GM21723 (cell line): ENCODE results near the gene ASB2.

Experiments used
- ATAC-seq: cut with Tn5 transposase; IDR thresholded peaks from one replicate; pipeline ENCODE4 v1.9.1; 2021; ENCODE audit warnings: mild to moderate bottlenecking, moderate library complexity; ENCODE audit not compliant: unreplicated experiment

The ASB2 gene, protein sequence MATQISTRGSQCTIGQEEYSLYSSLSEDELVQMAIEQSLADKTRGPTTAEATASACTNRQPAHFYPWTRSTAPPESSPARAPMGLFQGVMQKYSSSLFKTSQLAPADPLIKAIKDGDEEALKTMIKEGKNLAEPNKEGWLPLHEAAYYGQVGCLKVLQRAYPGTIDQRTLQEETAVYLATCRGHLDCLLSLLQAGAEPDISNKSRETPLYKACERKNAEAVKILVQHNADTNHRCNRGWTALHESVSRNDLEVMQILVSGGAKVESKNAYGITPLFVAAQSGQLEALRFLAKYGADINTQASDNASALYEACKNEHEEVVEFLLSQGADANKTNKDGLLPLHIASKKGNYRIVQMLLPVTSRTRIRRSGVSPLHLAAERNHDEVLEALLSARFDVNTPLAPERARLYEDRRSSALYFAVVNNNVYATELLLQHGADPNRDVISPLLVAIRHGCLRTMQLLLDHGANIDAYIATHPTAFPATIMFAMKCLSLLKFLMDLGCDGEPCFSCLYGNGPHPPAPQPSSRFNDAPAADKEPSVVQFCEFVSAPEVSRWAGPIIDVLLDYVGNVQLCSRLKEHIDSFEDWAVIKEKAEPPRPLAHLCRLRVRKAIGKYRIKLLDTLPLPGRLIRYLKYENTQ

GRCh38 chr14:93976477-93977057 is at the start of gene ASB2:
Gene ASB2, minus strand, starts transcription at chr14:93976570. Its CDS starts 12,031 bp downstream, at chr14:93964539.
- peak; percentile 17 for ATAC-seq

- no peak for ATAC-seq
Measured at GRCh38 chr14:94025720-94026119, 49.4 kb upstream of the ASB2 start.

- ATAC-seq, result no peak
Measured at GRCh38 chr14:94024549-94024948, 48.2 kb upstream of the ASB2 start.

DNA sequence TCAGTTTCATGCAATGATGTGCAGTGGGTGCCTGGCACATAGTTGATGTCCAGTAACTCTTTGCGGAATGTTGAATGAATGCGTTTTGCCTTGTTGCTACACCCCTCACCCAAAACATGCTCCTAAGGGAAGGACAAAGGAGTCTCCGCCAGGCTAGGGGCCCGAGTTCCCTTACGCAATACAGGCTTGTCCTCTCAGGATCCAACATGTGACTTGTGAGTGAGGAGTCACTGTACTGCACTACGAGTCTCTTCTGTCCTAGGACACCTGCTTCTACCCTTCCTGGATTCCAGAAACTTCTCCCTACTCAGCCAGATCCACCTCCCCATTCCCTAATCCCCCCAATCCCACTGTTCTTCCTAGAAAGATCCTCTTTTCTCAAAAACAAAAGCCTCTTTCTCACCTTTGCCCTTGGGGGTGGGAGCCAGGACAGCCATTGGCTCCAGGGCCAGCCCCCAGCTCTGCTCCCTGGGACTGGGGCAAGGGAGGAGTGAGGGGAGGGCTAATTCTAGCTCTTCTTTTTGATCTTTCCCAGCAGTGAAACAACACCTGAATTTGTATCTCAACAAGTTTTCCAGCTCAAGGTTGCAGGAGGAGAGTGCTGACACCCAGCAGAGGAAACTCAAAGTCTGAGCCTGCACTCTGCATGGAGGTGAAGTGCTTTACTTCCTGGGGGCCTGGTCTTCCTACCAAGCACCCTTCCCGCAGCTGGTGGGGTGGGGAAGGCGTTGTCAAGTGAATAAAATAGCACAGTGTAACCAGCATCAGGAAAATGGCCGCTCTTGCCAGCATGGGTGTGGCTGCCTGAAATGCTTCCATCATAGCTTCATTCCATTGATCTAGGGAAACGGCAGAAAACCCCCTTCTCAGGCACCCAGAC is 46.4 kb upstream of the ASB2 start:
- no peak for ATAC-seq

DNA sequence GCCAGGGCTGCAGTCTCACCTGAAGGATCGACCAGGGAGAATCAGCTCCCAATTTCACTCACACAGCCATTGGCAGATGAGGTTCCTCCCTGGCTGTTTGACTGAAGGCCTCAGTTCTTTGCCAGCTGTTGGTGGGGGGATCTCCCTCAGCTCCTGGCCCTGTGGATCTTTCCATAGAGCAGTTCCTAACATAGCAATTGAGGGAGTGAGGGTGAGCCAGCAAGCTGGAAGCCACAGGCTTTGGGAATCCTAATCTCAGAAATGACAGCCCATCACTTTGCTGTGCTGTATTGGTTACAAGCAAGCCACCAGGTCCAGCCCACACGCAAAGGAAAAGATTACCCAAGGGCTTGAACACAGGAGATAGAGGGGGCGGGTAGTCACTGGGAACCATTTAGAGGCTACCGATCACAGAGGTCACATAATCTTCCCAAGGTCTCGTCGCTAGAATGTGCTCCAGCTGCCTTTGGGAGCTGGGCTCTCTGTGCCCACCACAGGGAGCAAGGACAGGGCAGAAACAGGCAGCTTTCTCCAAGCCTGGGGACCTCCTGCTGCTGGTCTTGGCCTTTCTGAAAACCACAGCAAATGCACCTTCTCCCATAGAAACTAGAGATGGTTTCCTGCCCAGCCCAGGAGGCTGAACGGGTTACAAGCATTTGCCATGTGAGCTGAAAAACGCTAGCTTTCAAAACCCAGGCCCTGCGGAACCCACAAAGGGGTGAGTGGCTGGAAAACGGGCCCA is 45.2 kb upstream of the ASB2 start:
- no peak for ATAC-seq

- ATAC-seq, result no peak
Measured at GRCh38 chr14:94021001-94021400, 44.6 kb upstream of the ASB2 start.

DNA sequence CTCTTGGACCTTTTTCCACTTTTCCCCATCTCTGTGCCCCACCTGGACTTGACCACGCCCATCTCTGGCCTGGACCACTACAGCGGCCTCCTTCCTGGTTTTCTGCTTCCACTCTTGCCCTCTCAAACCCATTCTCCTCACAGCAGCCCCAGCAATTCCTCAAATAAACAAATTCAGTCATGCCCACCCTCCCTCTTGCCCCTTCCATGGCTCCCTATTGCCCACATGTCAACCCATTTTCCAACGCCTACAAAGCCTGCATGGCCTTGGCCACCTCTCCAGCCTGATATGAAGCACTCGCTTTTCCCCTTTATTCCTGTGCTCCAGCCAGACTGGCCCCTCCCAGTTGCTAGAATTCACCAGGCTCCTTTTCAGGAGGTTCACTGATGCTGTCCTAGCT is 43.9 kb upstream of the ASB2 start:
- ATAC-seq, result no peak

DNA sequence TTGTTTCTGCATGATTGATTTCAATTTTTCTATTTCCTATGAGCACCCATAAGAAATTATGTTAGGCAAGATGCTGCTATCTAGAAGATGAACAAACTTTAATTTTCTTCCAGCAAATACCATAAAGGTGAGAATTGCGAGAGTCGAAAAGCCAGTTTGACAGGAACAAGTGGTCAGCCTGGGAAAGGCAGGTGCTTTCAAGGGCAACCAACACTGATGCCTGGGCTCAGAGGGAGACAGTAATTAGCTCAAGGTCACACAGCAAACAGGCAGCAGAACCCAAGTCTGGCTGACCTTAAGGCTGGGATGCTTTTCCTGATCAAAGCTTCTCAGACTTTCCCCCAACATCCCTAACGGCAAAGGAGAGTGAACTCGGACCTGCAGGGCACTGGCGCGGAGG is 43.0 kb upstream of the ASB2 start:
- no peak for ATAC-seq

DNA sequence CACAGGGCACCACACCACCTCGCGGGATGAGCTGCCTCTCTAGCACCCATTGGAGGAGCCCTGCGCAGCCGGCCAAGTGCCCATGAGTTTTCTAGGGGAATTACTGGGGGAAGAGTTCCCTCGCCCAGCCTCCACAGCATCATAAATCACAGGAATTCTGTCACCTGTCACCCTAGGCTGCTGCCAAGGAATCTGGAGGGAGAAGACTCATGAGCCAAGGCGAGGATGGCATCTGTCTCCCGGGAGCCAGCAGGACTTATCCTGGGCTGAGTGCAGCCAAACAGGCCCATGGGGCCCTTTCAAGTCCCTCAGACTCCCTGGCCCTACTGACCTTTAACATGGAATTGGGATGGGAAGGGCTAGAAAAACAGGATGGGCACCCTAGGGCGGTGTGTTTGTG is 41.9 kb upstream of the ASB2 start:
- ATAC-seq, result no peak

DNA sequence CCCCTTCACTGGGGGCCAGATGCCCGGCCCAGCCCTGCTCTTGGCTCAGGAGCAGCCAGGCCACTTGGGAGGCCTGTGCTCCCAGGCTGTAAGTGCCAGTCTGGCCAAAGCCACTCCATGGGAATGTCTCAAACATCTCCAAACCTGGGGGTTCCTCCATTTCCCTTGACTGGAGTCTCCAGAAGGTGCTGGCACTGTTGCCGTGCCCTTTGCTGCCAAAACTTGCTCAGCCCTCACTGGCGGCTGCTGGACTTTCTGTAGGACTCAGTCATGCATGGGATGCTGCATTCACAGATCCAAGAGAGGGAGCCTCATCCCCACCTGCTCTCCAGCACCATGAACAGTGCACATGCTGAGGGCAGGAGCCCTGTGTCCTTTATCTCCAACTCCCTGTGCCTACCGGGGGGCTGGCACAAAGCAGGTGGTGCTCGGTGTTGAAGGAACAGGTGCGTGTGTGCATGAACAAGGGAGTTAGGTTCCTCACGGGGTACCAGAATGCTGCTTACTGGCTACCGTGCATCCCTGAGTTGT is 40.1 kb upstream of the ASB2 start:
- no peak for ATAC-seq

DNA sequence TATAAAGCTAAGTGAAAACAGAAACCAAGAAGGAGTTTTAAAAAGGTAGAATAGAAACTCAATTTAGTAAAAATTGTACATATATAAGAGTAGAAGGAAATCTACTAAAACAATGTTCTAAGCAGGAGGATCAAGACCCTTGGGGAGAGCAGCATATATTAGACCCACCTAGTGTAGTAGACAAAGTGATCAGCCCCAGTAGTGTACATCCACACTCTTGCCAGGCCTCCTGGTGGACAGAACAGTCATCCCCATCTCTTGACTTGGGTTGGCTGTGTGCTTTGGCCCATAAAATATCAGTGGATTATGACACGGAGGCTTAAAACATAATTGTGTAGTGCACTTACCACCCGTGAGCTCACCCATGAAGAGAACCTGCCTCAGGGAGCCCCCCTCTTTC is 38.9 kb upstream of the ASB2 start:
- ATAC-seq, result no peak

- ATAC-seq, result no peak
Measured at GRCh38 chr14:94014382-94014781, 38.0 kb upstream of the ASB2 start.

DNA sequence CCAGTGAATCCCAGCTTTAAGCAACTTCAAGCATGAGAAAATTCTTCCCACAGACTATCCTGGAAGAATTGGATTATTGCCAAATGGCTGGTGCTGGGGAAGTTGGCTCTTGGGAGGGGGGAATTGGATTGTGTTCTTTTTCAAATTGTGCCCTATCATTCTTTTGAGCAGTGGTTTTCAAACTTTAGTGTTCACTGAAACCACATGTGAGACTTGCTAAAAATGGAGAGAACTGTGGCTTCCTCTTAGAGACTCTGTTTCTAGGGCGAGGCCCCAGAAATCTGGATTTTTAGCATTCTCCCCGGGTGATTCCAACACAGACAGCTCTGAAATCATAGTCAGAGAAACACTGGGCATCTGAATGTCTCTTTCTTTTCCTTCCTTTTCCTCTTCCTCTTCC is 35.4 kb upstream of the ASB2 start:
- ATAC-seq, result peak; percentile 58

DNA sequence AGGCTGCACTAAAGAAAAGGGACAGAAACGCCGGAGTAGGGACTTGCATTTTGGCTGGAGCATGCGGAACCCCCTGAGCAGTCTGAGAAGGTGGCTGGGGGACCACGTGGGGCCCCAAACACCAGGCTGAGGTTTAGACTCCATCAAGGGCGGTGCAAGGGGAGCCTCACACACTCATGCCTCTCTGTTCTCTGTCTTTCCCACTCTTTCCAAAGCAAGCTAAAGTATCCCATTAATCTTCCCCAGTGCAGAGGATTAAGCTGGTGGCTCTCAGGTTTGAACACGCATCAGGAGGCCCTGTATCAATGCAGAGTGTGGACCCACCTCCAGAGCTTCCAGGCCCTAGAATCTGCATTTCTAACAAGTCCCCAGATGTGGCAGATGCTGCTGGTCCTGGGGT is 34.3 kb upstream of the ASB2 start:
- ATAC-seq, result no peak

DNA sequence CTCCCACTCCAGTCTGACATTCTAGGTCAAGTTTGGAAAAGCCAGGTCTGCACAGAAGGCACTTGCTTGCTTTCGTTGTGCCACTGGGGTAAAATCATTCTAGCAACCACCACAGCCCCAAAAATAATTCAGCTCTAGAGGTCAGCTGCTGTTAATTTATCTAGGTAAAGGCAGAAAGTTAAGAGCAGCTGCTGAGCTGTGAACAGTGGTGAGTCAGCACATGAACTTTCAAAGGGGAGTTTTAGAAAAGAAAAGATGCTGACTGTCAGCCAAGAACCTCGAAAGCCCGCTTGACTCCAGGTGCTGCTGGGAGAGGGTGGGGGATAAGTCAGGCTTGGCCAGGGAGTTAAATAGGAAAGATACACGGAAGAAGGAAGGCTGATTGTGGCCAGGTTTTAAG is 33.4 kb upstream of the ASB2 start:
- peak; percentile 68 for ATAC-seq

- ATAC-seq, result no peak
Measured at GRCh38 chr14:94008234-94008633, 31.9 kb upstream of the ASB2 start.

DNA sequence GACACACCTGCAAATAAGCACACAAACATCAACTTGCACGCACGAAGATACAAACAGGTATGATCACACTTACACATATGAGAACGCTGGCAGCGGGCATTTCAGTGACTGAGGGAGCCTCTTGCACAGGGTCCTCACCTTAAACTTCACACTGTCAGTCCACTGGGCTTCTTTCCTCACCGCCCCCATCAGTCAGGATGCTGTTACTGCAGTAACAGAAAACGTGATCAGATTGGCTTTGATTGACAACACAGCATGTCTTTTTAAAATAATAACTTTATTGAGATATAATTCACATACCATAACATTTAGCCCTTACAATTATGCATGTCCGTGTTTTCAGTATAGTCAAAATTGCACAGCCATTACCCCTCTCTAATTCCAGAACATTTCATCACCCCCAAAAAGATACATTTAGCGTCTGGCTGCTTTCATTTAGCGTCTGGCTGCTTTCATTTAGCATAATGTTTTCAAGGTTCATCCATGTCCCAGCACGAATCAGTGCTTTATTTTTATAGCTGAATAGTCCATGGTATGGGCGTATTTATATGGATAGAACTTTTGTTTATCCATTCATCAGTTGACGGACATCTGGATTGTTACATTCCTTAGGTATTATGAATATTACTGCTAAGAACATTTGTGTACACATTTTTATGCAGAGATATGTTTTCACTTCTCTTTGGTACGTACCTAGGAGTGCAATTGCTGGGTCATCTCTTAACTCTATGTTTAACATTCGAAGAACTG is 29.1 kb upstream of the ASB2 start:
- peak; percentile 41 for ATAC-seq

- ATAC-seq, result no peak
Measured at GRCh38 chr14:94004015-94004414, 27.6 kb upstream of the ASB2 start.

DNA sequence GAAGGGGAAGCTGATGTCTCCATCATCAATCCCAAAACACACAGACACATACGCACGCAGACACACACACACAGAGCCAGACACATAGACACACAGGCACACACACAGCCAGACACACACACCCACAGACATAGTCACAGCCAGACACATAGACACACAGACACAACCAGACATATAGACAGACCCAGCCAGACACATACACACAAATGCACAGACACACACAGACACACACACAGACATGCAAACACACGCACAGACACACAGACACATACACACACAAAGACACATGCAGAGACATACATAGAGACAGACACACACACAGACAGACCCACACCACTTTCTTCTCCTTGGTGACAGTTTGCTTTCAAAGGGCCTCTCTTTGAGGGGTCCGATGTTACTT is 27.0 kb upstream of the ASB2 start:
- no peak for ATAC-seq
